DOHH2 (cell line): ENCODE data around the gene OSBPL2.
A peak's percentile ranks its signal among the peaks of the same experiment; 100 is the strongest.

Experiments used
- H3F3A ChIP-seq: fragments of 200-600 bp; sonication (generic), shearing (Covaris generic); 2 replicates; pipeline ENCODE4 v1.6.0; 2016; ENCODE audit warnings: antibody characterized with exemption, mild to moderate bottlenecking; ENCODE audit not compliant: control insufficient read depth, insufficient read depth
- H3K27ac ChIP-seq: fragments of 200-600 bp; sonication (generic); 2 replicates; pipeline ENCODE4 v1.5.1; 2014; ENCODE audit warnings: low read depth, mild to moderate bottlenecking, low read length, moderate library complexity
- H3K27me3 ChIP-seq: fragments of 200-600 bp; sonication (generic); 2 replicates; pipeline ENCODE4 v1.6.1; 2014; ENCODE audit warnings: mild to moderate bottlenecking, low read length, mixed read lengths; ENCODE audit not compliant: control insufficient read depth
- H3K36me3 ChIP-seq: fragments of 200-600 bp; sonication (generic); 2 replicates; pipeline ENCODE4 v1.6.1; 2014; ENCODE audit warnings: mild to moderate bottlenecking, low read length, moderate library complexity, mixed read lengths; ENCODE audit not compliant: control insufficient read depth
- H3K4me1 ChIP-seq: fragments of 200-600 bp; sonication (generic); 2 replicates; pipeline ENCODE4 v1.6.1; 2014; ENCODE audit warnings: mild to moderate bottlenecking, low read length, mixed read lengths; ENCODE audit not compliant: control insufficient read depth
- H3K4me2 ChIP-seq: fragments of 200-600 bp; sonication (generic); 2 replicates; pipeline ENCODE4 v1.6.0; 2014; ENCODE audit warnings: mild to moderate bottlenecking, low read length, moderate library complexity
- H3K4me3 ChIP-seq: fragments of 200-600 bp; sonication (generic); 2 replicates; pipeline ENCODE4 v1.5.1; 2014; ENCODE audit warnings: mild to moderate bottlenecking, low read length, mixed read lengths
- H3K79me2 ChIP-seq: fragments of 200-600 bp; sonication (generic); 2 replicates; pipeline ENCODE4 v1.6.1; 2014; ENCODE audit warnings: mild to moderate bottlenecking, low read length, mixed read lengths; ENCODE audit not compliant: control insufficient read depth
- H3K9me2 ChIP-seq: fragments of 200-600 bp; sonication (generic); replicated peaks from 2 replicates; pipeline ENCODE4 v1.6.1; 2014; ENCODE audit warnings: mild to moderate bottlenecking, low read length, mixed read lengths; ENCODE audit not compliant: control insufficient read depth
- H3K9me3 ChIP-seq: fragments of 200-600 bp; sonication (generic); 2 replicates; pipeline ENCODE4 v1.6.1; 2014; ENCODE audit warnings: antibody characterized with exemption, low read length, mixed read lengths; ENCODE audit not compliant: control insufficient read depth, insufficient read depth
- H4K20me1 ChIP-seq: fragments of 200-600 bp; sonication (generic); 2 replicates; pipeline ENCODE4 v1.6.0; 2014; ENCODE audit warnings: low read depth, mild to moderate bottlenecking, antibody characterized with exemption, low read length, moderate library complexity; ENCODE audit not compliant: control insufficient read depth, insufficient read depth
- EZH2phosphoT487 ChIP-seq: fragments of 200-600 bp; sonication (generic); IDR thresholded peaks from 2 replicates; pipeline ENCODE4 v1.6.1; 2017; ENCODE audit warnings: borderline replicate concordance, mild to moderate bottlenecking, antibody characterized with exemption, low read length, moderate library complexity, mixed read lengths
- TF ChIP-seq, protein P1 (sequence below): fragments of 200-600 bp; sonication (generic); IDR thresholded peaks from one replicate; pipeline ENCODE4 v1.5.1; 2014; ENCODE audit warnings: antibody characterized with exemption, mild to moderate bottlenecking, low read depth, low read length; ENCODE audit not compliant: poor library complexity, severe bottlenecking

The OSBPL2 gene

DNA sequence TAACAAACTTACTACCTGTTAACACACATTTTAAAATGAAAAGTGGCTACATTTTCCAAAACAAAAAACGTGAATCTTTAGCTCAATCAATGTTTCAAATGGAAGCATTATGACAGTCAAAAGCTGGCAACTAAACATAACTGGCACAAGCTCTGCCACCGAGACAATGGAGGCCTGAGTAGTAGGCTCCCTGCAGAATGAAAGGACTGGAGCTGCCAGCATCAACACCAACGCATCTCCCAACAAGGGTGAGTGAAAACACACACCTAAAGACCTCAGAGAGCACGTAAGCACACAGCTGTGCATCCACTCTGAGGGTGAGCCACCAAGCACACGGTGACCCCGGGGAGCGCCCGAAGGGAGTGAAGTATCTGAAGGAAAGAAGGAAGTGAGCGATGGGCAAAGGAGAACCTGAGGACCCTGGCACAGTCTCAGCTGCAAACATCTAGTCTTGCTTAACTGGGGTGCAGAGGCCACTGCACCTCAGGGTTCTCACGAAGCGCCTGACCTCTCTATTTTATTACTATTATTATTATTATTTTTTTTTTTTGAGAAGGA lies 62.9 kb downstream of the OSBPL2 start:
- no peaks in the 10 kb centered on the region for H3K27me3 ChIP-seq
- peaks cover 30% of the 10 kb centered on the region for H3K36me3 ChIP-seq
- no peaks in the 10 kb centered on the region for H3K9me3 ChIP-seq
- TF ChIP-seq, protein P1, sequence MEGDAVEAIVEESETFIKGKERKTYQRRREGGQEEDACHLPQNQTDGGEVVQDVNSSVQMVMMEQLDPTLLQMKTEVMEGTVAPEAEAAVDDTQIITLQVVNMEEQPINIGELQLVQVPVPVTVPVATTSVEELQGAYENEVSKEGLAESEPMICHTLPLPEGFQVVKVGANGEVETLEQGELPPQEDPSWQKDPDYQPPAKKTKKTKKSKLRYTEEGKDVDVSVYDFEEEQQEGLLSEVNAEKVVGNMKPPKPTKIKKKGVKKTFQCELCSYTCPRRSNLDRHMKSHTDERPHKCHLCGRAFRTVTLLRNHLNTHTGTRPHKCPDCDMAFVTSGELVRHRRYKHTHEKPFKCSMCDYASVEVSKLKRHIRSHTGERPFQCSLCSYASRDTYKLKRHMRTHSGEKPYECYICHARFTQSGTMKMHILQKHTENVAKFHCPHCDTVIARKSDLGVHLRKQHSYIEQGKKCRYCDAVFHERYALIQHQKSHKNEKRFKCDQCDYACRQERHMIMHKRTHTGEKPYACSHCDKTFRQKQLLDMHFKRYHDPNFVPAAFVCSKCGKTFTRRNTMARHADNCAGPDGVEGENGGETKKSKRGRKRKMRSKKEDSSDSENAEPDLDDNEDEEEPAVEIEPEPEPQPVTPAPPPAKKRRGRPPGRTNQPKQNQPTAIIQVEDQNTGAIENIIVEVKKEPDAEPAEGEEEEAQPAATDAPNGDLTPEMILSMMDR: no peak
- no peak for TF ChIP-seq EZH2phosphoT487
- H4K20me1 ChIP-seq: peaks cover 27% of the 10 kb centered on the region
- H3K4me1 ChIP-seq: peaks cover 27% of the 10 kb centered on the region
- H3K9me2 ChIP-seq: no peaks in the 10 kb centered on the region
- H3K79me2 ChIP-seq: peaks cover 36% of the 10 kb centered on the region
- H3K4me2 ChIP-seq: no peak overlapping the region
- H3K4me3 ChIP-seq: no peak overlapping the region
- peaks cover 4% of the 10 kb centered on the region; the same call in 1 of the 2 replicates for H3F3A ChIP-seq
- H3K27ac ChIP-seq: no peak overlapping the region

DNA sequence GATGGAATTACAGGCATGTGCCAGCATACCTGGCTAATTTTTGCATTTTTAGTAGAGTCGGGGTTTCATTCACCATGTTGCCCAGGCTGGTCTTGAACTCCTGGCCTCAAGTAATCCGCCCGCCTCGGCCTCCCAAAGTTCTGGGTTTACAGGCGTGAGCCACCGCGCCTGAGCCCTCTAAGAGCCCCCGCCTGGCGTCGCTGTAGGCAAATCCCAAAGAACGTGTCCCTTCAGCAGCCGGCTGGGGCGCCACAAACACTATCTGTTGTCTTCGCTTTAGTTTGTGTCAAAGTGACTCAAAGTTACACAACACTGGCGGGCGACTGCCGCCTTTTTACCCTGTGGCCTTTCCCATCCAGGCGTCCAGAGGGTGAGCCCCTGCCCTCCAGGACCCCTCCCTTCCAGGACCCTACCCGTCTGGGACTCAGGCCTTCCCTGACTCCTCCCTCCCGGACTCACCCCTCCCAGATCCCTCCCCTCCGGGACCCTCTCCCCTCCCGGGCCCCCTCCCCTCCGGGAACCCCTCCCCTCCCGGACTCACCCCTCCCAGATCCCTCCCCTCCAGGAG lies 63.5 kb downstream of the OSBPL2 start:
- Histone ChIP-seq H3K4me1 (peaks cover 22% of the 10 kb centered on the region), H3K4me2 (peak overlapping the region; percentile 100), H3K79me2 (peaks cover 43% of the 10 kb centered on the region), H3K27me3 (no peaks in the 10 kb centered on the region), H4K20me1 (peaks cover 27% of the 10 kb centered on the region), H3F3A (peaks cover 4% of the 10 kb centered on the region; the same call in 1 of the 2 replicates), H3K27ac (peak overlapping the region; percentile 74), H3K9me3 (no peaks in the 10 kb centered on the region), H3K9me2 (no peaks in the 10 kb centered on the region), H3K36me3 (peaks cover 37% of the 10 kb centered on the region), H3K4me3 (peak overlapping the region; percentile 97)
- TF ChIP-seq, protein P1: peak; percentile 59
- TF ChIP-seq EZH2phosphoT487: no peak

DNA sequence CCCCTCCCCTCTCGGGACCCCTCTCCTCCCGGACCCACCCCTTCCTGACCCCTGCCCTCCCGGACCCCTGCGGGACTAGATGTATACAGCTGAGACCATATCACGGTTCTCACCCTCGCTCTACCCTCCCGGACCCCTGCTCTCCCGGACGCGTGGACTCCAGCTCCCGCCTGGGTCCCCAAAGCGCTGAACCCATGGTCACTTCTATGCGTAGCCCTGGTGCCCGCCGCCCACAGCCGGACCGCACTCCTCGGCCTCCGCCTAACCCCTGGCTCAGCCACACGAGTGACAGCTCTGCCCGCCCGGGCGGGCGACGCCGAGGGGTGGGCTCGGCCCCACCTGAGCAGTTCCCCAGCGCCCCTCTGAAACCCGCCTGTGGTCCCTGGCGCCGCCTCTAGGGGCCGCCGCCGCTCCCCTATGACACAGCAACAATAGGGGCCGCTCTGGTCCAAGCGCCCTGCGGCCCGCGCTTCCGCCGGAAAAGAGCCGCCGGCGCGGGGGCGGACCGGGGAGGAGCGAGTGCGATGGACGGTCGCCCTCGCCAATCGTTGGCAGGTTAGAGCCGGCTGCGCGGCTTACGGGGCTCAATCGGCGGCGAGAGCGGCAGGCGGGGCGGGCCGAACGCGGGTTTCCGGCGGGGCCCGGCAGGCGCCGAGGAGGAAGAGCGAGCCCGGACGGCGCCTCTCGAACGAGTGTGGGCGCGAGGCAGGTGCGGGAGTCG lies 64.2 kb downstream of the OSBPL2 start, which contains the start of gene ADRM1:
Gene ADRM1 (plus strand): TSS at position 657 of the 721 bp plus-strand sequence. CDS start 572 bp downstream, outside the sequence.
- peaks cover 44% of the 10 kb centered on the region for H3K36me3 ChIP-seq
- H3K4me2 ChIP-seq: peak within 1 kb of the TSS; percentile 100
- H3F3A ChIP-seq: peaks cover 4% of the 10 kb centered on the region; the same call in 1 of the 2 replicates
- peaks cover 46% of the 10 kb centered on the region for H3K79me2 ChIP-seq
- no peaks in the 10 kb centered on the region for H3K9me2 ChIP-seq
- peaks cover 30% of the 10 kb centered on the region for H4K20me1 ChIP-seq
- H3K9me3 ChIP-seq: no peaks in the 10 kb centered on the region
- peak within 1 kb of the TSS; percentile 74 for H3K27ac ChIP-seq
- peak within 1 kb of the TSS; percentile 97 for H3K4me3 ChIP-seq
- H3K27me3 ChIP-seq: no peaks in the 10 kb centered on the region
- TF ChIP-seq, protein P1: peak; percentile 83
- no peak for TF ChIP-seq EZH2phosphoT487
- H3K4me1 ChIP-seq: peaks cover 22% of the 10 kb centered on the region
